AG04449 (cell line): ENCODE data around the gene RTRAF.

Source experiments
- CTCF ChIA-PET: fragments of 350-600 bp; formaldehyde crosslinking; extraction: SDS; loops from one replicate; lab custom pipeline; 2021; ENCODE audit warnings: antibody characterized with exemption; lab: Yijun Ruan, JAX
- POLR2A ChIA-PET: fragments of 400-600, 350-600 bp; formaldehyde crosslinking; extraction: SDS; loops from one replicate; lab custom pipeline; 2020; ENCODE audit warnings: antibody characterized with exemption, inconsistent platforms; lab: Yijun Ruan, JAX
- DNase-seq: peaks from one replicate; pipeline ENCODE4 v3.0.0-alpha.2; 2010; ENCODE audit warnings: low read depth, low spot score
- H3K4me3 ChIP-seq: 2 replicates; pipeline ENCODE4 v1.5.1; 2011; ENCODE audit warnings: low read depth, mild to moderate bottlenecking, control low read depth, low read length
- CTCF ChIP-seq: IDR thresholded peaks from one replicate; pipeline ENCODE4 v1.5.1; 2011; ENCODE audit warnings: mild to moderate bottlenecking, moderate library complexity, low read length, control low read depth, inconsistent platforms; ENCODE audit not compliant: insufficient read depth; ENCODE audit errors: missing control alignments

The RTRAF gene

GRCh38 chr14:52005625-52006024 is 16.3 kb downstream of the RTRAF start:
- ChIA-PET CTCF (interaction anchor here (1.3 to 3.9 kb wide), 4 partner anchors 9 to 130 kb away, joined by 3 to 22 read pairs (median 10); no protein-coding TSS in a partner anchor), POLR2A (no interaction called here)
- no peak overlapping the region for H3K4me3 ChIP-seq
- TF ChIP-seq CTCF, result no peak
- no peak for DNase-seq

- no peak for DNase-seq
- H3K4me3 ChIP-seq, result no peak overlapping the region
- ChIA-PET CTCF (interaction anchor here (1.0 to 3.9 kb wide), 7 partner anchors 10 to 130 kb away, joined by 3 to 22 read pairs (median 6); no protein-coding TSS in a partner anchor), POLR2A (no interaction called here)
- no peak for TF ChIP-seq CTCF
These were observed 17.0 kb downstream of the RTRAF start for GRCh38 chr14:52006361-52006760.

GRCh38 chr14:52007211-52007610 is 17.9 kb downstream of the RTRAF start:
- ChIA-PET CTCF (interaction anchor here (1.0 to 3.9 kb wide), 6 partner anchors 9 to 124 kb away, joined by 3 to 22 read pairs (median 5); no protein-coding TSS in a partner anchor), POLR2A (no interaction called here)

GRCh38 chr14:52007637-52008036 is 18.3 kb downstream of the RTRAF start:
- no peak overlapping the region for H3K4me3 ChIP-seq
- no peak for TF ChIP-seq CTCF
- ChIA-PET CTCF (interaction anchor here (1.0 to 3.9 kb wide), 6 partner anchors 9 to 30 kb away, joined by 3 to 22 read pairs (median 5); no protein-coding TSS in a partner anchor), POLR2A (no interaction called here)
- no peak for DNase-seq

More at GRCh38 chr14:52007211-52007610, 17.9 kb downstream of the RTRAF start:
- H3K4me3 ChIP-seq, result no peak overlapping the region
- no peak for DNase-seq
- TF ChIP-seq CTCF, result no peak

DNA sequence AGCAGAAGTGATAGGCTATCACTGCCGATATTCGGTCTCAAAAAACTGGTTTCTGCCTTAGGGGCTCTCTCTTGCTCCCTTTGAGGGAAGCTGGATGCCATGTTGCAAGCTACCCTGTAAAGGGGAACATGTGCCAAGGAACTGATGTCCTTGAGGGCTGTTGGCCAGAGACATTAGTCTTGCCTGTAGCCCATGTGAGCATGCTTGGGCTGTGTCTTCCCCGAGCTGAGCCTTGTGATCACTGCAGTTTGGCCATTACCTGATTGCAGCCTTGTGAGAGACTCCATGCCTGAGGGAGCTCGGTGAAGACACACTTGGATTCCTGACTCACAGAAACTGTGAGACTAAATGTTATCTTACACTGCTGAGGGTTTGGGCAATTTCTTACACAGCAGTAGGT is 18.8 kb downstream of the RTRAF start:
- no peak overlapping the region for H3K4me3 ChIP-seq
- TF ChIP-seq CTCF, result no peak
- ChIA-PET CTCF (interaction anchor here (1.0 to 3.9 kb wide), 4 partner anchors 8 to 30 kb away, joined by 3 to 22 read pairs (median 5); no protein-coding TSS in a partner anchor), POLR2A (no interaction called here)
- no peak for DNase-seq

DNA sequence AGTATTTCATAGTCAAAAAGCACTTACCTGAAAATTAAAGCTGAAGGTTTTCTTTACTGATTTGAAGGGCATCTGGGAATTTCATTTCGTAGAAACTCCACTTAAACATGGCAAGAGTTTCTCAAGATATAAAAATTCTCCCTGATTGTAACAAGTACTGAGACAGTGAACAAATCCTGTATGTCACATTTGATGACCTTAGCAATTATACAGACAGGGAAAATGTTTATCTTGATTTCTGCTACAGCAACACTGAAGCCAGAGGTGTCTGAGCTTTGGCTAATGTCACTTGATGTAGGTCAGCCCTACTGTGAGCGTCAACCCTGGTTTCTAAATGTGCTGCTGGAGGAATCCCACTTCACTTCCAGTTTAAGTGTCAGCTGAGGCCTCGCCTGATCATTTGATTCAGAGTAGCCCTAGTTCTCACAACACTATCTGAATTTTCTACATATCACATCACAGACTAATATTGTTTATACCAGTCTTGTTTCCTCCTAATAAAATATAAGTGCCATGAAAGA is 20.9 kb downstream of the RTRAF start:
- TF ChIP-seq CTCF, result no peak
- DNase-seq, result no peak
- ChIA-PET CTCF (interaction anchor here (0.6 to 2.2 kb wide), 6 partner anchors 10 to 123 kb away, joined by 3 to 11 read pairs (median 4); no protein-coding TSS in a partner anchor), POLR2A (no interaction called here)
- no peak overlapping the region for H3K4me3 ChIP-seq
